GM23338 (cell line): ENCODE data around the gene LHX4.

Experiments
- CTCF ChIP-seq, 2 experiments: fragments of 200-600 bp in 1 of 2; sonication (generic) in 1 of 2; conservative IDR thresholded peaks; 2 replicates each; pipeline versions ENCODE4 v1.5.1 to v1.6.1; 2016 to 2017; ENCODE audit warnings: antibody characterized with exemption in 2 of 2, low read depth in 2 of 2, mild to moderate bottlenecking in 2 of 2, moderate library complexity in 1 of 2
- EZH2 ChIP-seq: fragments of 200-600 bp; sonication (generic); IDR thresholded peaks from one replicate; pipeline ENCODE4 v1.8.0; 2017; ENCODE audit warnings: antibody characterized with exemption, mild to moderate bottlenecking, low read depth; ENCODE audit not compliant: unreplicated experiment
- POLR2AphosphoS5 ChIP-seq: IDR thresholded peaks from 2 replicates; pipeline ENCODE4 v1.6.1; 2016; ENCODE audit warnings: antibody characterized with exemption, low read depth

GRCh38 chr1:180210008-180210620 is 19.9 kb upstream of the LHX4 start:
- TF ChIP-seq EZH2 (no peak), CTCF (conservative IDR thresholded peaks at IDR 0.05; ENCODE audit: low read depth in 2 of 2) (no peak), POLR2AphosphoS5 (no peak)
